Measurements from ENCODE around the gene ZNF500.

GRCh38 chr16:4802659-4803287 is 35.8 kb upstream of the ZNF500 start:
- no peak for TF ChIP-seq GATA3 (IDR thresholded peaks at IDR 0.05; ENCODE audit: low read depth, low read length)
- no peak for TF ChIP-seq GATA2 (IDR thresholded peaks at IDR 0.05; ENCODE audit: low read depth, low read length)
